Activated T-cell treated with anti-CD3 and anti-CD28 coated beads for 48 hours (primary cell): ENCODE data around the gene PLEKHG5.

Source experiments
- DNase-seq: peaks from one replicate; pipeline ENCODE4 v3.0.0-alpha.2; 2020; ENCODE audit warnings: low read depth

PLEKHG5 gene, protein sequence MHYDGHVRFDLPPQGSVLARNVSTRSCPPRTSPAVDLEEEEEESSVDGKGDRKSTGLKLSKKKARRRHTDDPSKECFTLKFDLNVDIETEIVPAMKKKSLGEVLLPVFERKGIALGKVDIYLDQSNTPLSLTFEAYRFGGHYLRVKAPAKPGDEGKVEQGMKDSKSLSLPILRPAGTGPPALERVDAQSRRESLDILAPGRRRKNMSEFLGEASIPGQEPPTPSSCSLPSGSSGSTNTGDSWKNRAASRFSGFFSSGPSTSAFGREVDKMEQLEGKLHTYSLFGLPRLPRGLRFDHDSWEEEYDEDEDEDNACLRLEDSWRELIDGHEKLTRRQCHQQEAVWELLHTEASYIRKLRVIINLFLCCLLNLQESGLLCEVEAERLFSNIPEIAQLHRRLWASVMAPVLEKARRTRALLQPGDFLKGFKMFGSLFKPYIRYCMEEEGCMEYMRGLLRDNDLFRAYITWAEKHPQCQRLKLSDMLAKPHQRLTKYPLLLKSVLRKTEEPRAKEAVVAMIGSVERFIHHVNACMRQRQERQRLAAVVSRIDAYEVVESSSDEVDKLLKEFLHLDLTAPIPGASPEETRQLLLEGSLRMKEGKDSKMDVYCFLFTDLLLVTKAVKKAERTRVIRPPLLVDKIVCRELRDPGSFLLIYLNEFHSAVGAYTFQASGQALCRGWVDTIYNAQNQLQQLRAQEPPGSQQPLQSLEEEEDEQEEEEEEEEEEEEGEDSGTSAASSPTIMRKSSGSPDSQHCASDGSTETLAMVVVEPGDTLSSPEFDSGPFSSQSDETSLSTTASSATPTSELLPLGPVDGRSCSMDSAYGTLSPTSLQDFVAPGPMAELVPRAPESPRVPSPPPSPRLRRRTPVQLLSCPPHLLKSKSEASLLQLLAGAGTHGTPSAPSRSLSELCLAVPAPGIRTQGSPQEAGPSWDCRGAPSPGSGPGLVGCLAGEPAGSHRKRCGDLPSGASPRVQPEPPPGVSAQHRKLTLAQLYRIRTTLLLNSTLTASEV

GRCh38 chr1:6491480-6491962 lies at the start of gene PLEKHG5:
Gene PLEKHG5 (minus strand): TSS chr1:6491667. CDS start chr1:6477571, 14,096 bp downstream.
- no peak for DNase-seq

DNA sequence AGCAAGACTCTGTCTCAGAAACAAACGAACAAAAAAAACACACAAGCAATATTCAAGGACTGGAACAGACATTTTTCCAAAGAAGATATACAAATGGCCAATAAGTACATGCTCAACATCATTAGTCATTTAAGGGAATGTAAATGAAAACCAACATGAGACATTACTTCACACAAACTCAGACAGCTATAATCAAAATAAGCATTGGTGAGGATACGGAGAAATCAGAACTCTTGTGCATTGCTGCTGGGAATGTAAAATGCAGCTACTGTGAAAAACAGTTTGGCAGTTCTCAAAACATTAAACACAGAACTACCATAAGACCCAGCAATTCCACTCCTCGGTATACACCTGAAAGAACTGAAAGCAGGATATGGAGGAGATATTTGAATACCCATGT lies 47.5 kb upstream of the PLEKHG5 start:
- no peak for DNase-seq

- DNase-seq = no peak
These were observed 44.8 kb upstream of the PLEKHG5 start for GRCh38 chr1:6536291-6536690.

DNA sequence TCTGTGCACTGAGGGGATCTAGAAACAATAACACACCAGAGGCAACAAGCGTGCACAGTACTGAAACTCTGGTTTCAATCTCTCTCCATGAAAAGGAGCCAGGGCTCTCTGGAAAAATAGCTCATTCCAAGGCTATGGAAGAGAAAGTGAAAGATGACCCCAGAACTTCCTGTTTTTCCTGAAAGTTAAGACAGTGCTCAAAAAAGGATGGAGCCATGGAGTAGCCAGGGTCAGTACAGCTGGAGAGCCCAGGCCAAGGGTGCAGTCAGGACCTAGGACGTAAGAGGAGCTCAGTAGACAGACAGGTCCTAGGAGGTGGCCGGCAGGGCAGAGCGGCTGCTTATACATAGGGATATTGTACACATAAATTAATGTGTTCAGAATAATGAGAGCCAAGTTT lies 43.7 kb upstream of the PLEKHG5 start:
- DNase-seq = no peak

DNA sequence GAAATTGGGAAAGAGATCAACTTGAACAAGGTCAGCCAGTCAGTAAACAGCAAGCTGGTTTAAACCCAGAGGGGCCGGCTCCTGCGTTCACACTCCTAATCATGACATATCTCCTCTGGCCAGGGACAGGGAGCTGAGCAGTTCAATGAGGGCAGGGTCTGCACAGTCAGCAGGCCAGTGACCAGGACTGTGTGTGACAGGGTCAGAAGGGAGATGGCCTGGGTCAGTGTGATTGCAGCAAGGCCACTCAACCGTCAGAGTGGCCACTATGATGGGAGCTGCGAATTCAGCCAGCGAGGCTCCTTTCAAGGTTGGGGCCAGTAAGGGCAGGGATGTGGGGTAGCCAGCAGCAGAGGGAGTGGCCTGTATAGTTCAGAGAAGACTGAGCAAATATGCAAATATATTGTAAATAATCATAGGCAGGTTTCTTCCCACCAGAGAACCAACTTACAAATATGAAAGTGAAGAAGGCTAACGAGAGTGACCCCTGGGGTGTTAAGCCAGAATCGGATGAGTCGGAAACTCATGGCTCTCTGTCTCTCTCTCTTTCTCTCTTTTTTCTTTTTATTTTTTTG lies 42.9 kb upstream of the PLEKHG5 start:
- no peak for DNase-seq

GRCh38 chr1:6531996-6532395 lies 40.5 kb upstream of the PLEKHG5 start:
- DNase-seq = no peak

DNA sequence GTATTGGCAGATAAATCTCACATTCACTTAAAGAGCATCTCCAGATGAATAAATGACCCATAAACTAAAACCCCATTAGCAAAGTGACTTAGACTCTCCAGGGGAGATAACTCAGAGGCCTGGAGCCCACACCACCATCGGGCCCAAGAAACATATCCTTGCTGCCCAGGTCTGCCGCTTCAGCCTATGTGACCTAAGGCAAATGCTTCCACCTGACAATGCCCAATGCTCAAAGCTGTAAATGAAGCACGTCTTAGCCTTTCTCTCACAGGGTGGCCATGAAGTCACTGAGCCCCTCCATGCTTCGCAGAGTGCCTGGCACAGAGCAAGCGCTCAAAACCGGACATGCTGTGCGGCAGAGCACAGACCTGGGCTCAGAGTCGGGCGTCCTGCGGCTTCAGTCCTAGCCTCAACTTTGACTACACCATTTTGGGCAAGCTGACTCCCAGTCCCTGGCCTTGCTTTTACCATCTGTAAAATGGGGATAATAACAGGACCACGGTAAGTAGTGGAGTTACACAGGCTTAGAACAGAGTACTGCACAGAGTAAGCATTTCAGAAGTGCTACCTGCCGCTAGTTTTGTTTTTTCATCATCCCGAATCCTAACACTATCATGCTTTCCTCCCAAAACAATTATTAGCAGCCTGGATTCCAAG lies 39.2 kb upstream of the PLEKHG5 start:
- DNase-seq = no peak

- no peak for DNase-seq
These were observed 37.0 kb upstream of the PLEKHG5 start for GRCh38 chr1:6528492-6528891.

GRCh38 chr1:6526316-6526715 lies 34.8 kb upstream of the PLEKHG5 start:
- DNase-seq = no peak

DNA sequence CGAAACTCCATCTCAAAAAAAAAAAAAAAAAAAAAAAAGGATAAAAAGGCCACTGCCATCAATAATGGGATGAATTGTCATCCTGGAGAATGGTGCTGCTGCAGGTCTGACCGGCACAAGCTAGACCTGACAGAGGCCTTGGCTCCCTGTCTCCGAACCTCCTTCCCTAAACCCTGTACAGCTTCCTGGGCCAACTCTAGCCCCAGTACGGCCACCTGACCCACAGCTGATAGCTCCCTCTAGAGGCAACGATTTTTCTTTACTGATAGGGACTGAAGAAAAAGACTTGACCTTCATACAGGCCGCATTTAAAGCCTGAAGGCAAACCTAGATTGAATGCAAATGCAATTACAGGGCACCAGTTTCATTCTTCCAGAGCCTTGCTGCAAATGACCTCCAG lies 32.1 kb upstream of the PLEKHG5 start:
- DNase-seq = no peak

DNA sequence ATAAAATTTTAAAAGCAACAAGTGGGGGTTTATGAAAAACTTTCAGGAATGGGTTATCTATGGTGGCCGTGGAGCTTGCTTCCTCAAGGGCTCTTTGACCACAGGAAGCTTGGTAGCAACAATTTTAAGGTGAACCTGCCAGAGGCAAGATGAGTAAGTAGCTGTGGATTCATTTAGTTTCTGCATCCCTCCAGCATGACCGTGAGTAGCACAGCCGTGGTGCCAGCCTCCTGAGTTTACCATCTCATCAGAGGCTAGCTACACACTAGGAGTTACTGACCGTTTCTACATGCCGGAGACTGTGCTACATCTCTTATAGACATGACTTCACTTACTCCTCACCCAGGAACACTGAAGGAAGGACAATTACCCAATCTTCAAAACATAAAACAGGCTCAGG lies 30.1 kb upstream of the PLEKHG5 start:
- DNase-seq = no peak

- DNase-seq = no peak
These were observed 28.6 kb upstream of the PLEKHG5 start for GRCh38 chr1:6519935-6520671.

DNA sequence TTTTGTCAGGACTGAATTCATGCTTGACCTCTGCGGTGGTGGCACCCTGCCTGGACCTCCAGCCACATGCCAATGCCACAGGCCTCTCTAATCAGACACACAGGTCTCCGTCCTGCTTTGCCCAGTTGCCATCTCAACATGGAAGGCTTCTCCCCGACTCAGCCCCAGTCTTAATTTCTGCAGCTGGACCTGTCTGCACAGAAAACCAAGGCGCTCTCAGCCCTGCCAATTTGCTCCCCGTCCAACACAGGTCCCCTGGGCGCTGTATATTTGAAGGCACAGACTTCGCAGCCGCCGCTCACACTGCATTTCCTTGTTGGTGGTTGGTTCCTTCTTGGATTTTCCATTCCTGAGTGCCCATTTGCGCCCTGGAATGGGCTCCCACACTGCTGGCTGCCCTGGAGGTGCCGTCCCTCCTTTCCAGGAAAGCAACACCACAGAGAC lies 28.0 kb upstream of the PLEKHG5 start:
- DNase-seq = no peak

- DNase-seq = no peak
These were observed 26.0 kb upstream of the PLEKHG5 start for GRCh38 chr1:6517435-6517851.

DNA sequence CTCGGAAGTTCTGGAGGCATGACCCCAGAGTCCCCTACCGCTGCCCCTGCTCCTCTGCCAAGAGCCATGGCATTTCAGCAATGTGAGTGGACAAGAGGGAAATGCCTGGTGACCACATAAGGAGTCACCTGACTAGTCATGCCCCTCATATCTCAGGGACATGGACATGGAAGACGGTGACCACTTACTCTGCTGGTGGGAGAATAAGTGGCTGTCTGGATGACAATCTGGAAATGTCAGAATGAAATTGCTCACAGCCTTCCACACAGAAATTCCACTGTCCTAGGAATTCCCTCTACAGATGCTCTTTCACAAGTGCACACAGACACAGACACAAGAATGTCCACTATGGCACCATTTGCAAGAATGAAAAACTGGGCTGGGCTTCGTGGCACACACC lies 24.3 kb upstream of the PLEKHG5 start:
- DNase-seq = no peak

DNA sequence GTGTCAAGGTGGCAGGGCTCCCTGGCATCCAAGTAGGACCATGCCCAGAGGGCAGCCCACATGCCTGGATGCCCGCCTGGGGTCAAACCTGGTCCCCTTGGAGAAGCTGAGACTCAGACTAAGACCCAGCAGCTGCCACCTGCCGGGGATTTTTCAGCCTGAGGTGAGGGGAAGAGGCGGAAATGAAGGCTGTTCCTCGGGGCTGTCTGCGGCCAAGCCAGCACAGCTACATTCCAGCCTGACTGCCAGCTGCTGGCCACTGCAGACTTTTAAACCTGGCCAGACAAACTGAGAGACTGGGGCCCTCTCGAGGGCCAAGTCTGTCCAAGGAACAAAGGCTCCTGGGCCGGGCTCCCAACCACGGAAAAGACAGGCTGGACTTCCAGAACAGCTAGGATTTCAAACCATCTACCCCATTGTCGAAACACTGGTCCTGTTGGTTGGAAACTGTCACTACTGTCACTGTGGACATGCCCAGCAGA lies 21.9 kb upstream of the PLEKHG5 start:
- no peak for DNase-seq

GRCh38 chr1:6512908-6513280 lies 21.4 kb upstream of the PLEKHG5 start:
- no peak for DNase-seq

DNA sequence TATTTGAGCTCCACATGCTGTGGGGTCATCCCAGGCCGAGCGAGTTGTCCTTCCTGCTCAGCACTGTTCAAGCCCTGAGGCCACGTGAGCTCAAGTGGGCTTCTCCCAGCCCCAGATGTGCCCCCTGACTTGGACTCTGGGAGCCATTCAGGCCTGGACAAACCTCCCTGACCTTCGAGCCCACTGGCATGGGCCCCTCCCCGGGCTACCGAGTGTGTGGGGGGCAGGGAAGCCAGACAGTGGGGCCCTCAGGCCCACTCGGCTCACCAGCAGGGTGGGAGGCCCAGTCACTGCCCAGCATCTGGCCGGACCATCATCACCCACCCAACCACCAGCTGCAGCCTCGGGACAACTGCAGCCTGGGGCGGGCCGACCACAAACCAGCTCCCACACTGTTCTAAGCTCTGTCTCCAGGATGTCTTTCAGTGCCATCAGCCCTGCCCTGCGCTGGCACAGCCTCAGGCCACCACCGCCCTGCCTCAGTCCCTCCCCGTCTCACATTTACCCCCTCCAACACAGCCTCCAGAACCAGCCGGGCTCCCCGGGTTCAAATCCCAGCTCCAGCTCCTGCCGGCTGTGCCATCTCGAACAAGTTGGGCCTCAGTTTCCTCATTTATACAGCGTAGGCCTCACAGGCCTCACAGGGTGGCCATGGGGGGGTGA lies 20.9 kb upstream of the PLEKHG5 start:
- DNase-seq = no peak

DNA sequence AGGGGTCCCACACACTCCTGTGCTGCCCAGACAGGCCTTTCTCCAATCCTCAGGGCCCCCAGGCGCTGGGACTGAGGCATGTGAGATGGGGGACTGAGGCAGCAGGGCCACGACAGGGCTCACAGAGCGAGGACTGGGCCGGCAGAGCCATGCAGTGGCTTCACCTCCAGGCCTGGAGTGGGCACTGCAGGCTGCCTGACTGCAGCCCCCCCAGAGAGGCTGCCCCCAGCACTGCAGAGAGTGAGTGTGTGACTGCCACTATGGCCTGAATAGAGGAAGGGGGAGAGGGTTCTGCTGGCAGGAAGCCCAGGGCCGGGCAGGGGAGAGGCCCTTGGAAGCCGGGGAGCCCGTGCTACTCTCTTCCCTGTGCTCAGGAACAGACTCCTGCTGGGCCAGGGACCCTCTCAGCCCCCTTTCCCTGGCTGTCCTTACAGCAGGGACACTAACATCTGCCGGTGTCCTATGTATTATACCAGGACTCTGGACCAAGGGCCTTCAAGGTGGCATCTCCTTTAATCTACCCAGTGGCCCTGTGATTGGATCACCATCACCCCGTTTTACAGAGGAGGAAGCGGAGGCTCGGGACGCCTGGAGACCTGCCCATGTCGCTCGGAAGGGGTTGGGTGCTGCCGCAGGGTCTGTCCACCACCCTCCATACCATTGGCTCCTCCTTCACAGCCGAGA lies 20.2 kb upstream of the PLEKHG5 start:
- DNase-seq = no peak

GRCh38 chr1:6511056-6511455 lies 19.6 kb upstream of the PLEKHG5 start:
- no peak for DNase-seq
